Aorta (tissue), 5 donors: ENCODE measurements around the gene SLC22A31. TPM values are rescaled to one million over a fixed set of nuclear protein-coding genes. Genes with fewer than 3 reads are reported as not detected.
A peak's percentile ranks its signal among the peaks of the same experiment; 100 is the strongest.

Source experiments
- ATAC-seq: fragments of 200-7000 bp; cut with Tn5 transposase; one replicate; pipeline ENCODE4 v1.9.1; 2022; ENCODE audit warnings: moderate library complexity; ENCODE audit not compliant: low FRiP score
- DNase-seq, 2 donors: peaks; one replicate each; pipeline ENCODE4 v3.0.0-alpha.2; 2020
- H3K27ac ChIP-seq, 2 donors: one replicate each; pipeline ENCODE4 v1.5.1; 2013; ENCODE audit warnings: low read length in 2 of 2, mild to moderate bottlenecking in 2 of 2, moderate library complexity in 2 of 2, control low read depth in 1 of 2, inconsistent platforms in 1 of 2, low read depth in 1 of 2
- H3K27me3 ChIP-seq, 2 donors: one replicate each; pipeline ENCODE4 v1.6.1; 2013; ENCODE audit warnings: control low read depth in 1 of 2, low read length in 1 of 2, mild to moderate bottlenecking in 1 of 2, moderate library complexity in 1 of 2; ENCODE audit not compliant: insufficient read depth in 2 of 2, control insufficient read depth in 1 of 2
- H3K36me3 ChIP-seq, 2 donors: one replicate each; pipeline ENCODE4 v1.6.1; 2013; ENCODE audit warnings: control low read depth in 1 of 2, low read length in 1 of 2, mild to moderate bottlenecking in 1 of 2; ENCODE audit not compliant: insufficient read depth in 2 of 2, control insufficient read depth in 1 of 2
- H3K4me1 ChIP-seq, 2 donors: one replicate each; pipeline ENCODE4 v1.6.1; 2013; ENCODE audit warnings: low read length in 2 of 2, control low read depth in 1 of 2, mild to moderate bottlenecking in 1 of 2, moderate library complexity in 1 of 2; ENCODE audit not compliant: insufficient read depth in 2 of 2, control insufficient read depth in 1 of 2
- H3K4me3 ChIP-seq, 2 donors: one replicate each; pipeline ENCODE4 v1.5.1; 2013; ENCODE audit warnings: low read length in 2 of 2, control low read depth in 1 of 2, mild to moderate bottlenecking in 1 of 2
- H3K9me3 ChIP-seq: one replicate; pipeline ENCODE4 v1.6.1; 2013; ENCODE audit warnings: mild to moderate bottlenecking, low read length; ENCODE audit not compliant: control insufficient read depth
- WGBS, 2 donors: extraction: QIAGEN DNeasy Blood & Tissue Kit; methylation state at CpG; one replicate each; pipeline ENCODE4 v1.1.7; 2013; 5-methylcytosine and 5-hydroxymethylcytosine counted together
- intact Hi-C, 2 donors: fragments of 100-400 bp; cut with DNase I; formaldehyde crosslinking; loops; one replicate each; pipeline versions ENCODE4 v1.14.2 to v1.15.0; 2022
- polyA plus RNA-seq, 2 donors: library from polyadenylated mRNA; stranded (reverse); fragments of 200-250 nt; gene quantifications; one replicate each; pipeline ENCODE4 v1.2.3, GENCODE V29; 2013
- total RNA-seq, 2 donors: library from RNA; stranded (reverse); fragmentation: NEBNext Ultra II Directional; extraction: Animal tissue kit (Norgen Biotek cat#: 25700); gene quantifications; one replicate each; pipeline ENCODE4 v1.2.1, GENCODE V29; 2021
- donor health status: healthy with polysubstance abuse.
- donor health status: Bipolar disorder and iron deficiency.
- donor health status: DM: no; HTN: no; CAD: no.
- donor health status: DM: no; HTN: no; CAD: no.
- donor health status: DM: yes; HTN: yes; CAD: no.

The SLC22A31 gene
- total and polyA plus RNA-seq, 4 donors = 0.75 to 4.0 (median 2.9) TPM; not detected in 1

GRCh38 chr16:89159066-89159849, 41.1 kb downstream of the SLC22A31 start:
- DNase-seq (no peak), ATAC-seq (no peak)
- Histone ChIP-seq H3K9me3 (no peaks in the 10 kb centered on the region), H3K27ac (no peak overlapping the region), H3K4me1 (no peaks in the 10 kb centered on the region), H3K27me3 (no peaks in the 10 kb centered on the region), H3K36me3 (no peaks in the 10 kb centered on the region), H3K4me3 (no peak overlapping the region)
- intact Hi-C loops = no loop called here
- 85% methylated on average over 48 of the region's 48 CpGs for WGBS, 2 donors

DNA sequence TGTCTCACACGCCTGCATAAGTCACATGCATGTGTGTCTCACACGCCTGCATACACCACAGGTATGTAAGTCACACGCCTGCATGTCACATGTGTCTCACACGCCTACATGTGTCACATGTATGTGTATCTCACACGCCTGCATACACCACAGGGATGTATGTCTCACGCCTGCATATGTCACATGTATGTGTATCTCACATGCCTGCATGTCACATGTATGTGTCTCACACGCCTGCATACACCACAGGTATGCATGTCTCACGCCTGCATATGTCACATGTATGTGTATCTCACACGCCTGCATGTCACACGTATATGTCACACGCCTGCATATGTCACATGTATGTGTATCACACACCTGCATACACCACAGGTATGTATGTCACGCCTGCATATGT, 42.6 kb downstream of the SLC22A31 start:
- no peaks in the 10 kb centered on the region for H3K27me3 ChIP-seq
- H3K27ac ChIP-seq = no peak overlapping the region
- 93 to 96% methylated on average over 12 of the region's 12 CpGs for WGBS, 2 donors
- ATAC-seq (no peak), DNase-seq (no peak)
- H3K4me3 ChIP-seq = no peak overlapping the region
- intact Hi-C loops = no loop called here
- no peaks in the 10 kb centered on the region for H3K36me3 ChIP-seq
- H3K4me1 ChIP-seq = no peaks in the 10 kb centered on the region
- H3K9me3 ChIP-seq = no peaks in the 10 kb centered on the region

DNA sequence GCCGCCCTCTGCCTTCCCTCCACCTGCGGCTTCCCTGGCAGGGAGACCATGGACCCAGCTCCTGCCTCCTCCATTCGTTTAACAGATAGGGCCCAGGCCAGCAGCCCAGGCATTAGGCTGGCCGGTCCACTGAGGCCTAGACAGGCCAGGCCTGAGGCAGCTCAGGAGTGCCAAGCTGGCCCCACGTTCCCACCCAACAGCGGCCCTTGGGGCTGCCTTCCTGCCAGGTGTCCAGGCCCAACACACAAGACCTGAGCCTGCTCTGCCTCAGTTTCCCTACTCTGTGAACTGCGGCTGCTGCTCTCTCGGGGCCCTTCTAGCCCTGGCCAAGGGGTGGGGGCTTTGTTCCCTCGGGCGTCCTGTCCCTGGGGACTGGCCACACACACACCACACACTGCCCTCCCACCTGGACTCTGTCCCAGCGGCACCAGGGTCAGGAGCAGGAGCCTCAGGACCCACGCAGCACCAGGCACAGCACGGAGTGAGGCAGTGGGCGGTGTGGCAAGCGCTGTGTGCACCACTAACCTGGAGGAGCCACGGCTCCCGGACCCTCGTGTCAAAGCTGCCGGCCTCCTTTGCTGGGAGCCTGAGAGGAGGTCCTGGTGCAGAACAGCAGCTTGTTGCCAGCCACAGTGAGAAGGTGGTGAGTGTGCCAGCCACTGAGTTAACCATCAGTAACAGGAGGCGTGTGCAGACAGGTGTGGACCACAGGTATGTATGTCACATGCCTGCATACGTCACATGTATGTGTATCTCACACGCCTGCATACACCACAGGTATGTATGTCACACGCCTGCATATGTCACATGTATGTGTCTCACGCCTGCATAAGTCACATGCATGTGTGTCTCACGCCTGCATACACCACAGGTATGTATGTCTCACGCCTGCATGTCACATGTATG, 43.3 kb downstream of the SLC22A31 start:
- Histone ChIP-seq H3K4me3 (no peak overlapping the region), H3K27me3 (no peaks in the 10 kb centered on the region), H3K9me3 (no peaks in the 10 kb centered on the region), H3K36me3 (no peaks in the 10 kb centered on the region), H3K27ac (no peak overlapping the region), H3K4me1 (no peaks in the 10 kb centered on the region)
- DNase-seq (no peak), ATAC-seq (no peak)
- intact Hi-C loops = no loop called here
- WGBS, 2 donors = 52 to 58% methylated on average over 26 of the region's 26 CpGs

DNA sequence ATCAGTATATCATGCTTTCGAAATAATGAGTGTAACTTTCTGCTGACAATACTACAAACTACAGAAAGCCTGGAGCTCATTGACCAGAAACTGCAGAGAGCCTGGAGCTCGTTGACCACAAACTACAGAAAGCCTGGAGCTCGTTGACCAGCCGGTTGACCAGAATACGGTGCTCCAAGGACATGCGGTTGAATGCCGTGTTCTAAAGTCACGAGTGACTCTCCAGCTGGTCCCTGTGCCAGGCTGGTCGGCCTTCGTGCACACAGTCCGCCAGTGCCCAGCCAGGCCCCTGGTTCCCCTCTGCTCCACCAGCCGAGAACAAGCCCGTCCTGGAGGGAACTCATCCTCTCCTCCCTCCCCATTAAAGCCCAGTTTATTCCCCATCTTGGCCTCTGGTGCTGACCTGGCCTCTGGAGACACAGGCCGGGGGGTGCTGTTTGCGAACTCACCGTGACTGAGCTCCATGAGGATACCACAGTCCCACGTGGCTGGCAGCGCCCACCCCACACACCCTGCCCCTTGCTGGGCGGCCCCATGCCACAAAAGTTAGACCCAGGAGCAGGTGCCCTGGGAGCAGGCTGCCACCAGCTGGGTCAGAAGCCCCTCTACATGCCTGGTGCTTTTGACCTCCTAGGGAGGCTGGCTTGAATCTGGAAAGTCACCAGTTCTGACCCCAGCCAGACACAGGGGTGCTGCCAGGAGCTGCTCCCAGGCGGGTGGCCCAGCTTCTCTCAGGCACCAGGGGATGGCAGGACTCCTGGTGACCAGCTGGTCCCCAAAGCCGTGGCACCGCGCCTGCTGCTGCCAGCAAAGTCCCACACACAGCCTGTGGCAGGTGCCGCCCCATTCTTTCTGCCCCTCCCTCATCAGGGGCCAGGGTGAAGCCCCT, 44.2 kb downstream of the SLC22A31 start:
- Histone ChIP-seq H3K36me3 (no peaks in the 10 kb centered on the region), H3K4me3 (no peak overlapping the region), H3K9me3 (no peaks in the 10 kb centered on the region), H3K4me1 (no peaks in the 10 kb centered on the region), H3K27me3 (no peaks in the 10 kb centered on the region), H3K27ac (no peak overlapping the region)
- DNase-seq (no peak), ATAC-seq (no peak)
- intact Hi-C loops = no loop called here
- 41 to 45% methylated on average over 24 of the region's 24 CpGs for WGBS, 2 donors

GRCh38 chr16:89155184-89155679, 45.1 kb downstream of the SLC22A31 start:
- WGBS, 2 donors = 10 to 12% methylated on average over 19 of the region's 19 CpGs
- DNase-seq (no peak), ATAC-seq (peak; percentile 57)
- no peaks in the 10 kb centered on the region for H3K27me3 ChIP-seq
- no peak overlapping the region for H3K4me3 ChIP-seq
- H3K4me1 ChIP-seq = no peaks in the 10 kb centered on the region
- intact Hi-C loops = no loop called here
- no peaks in the 10 kb centered on the region for H3K9me3 ChIP-seq
- H3K27ac ChIP-seq = no peak overlapping the region
- H3K36me3 ChIP-seq = no peaks in the 10 kb centered on the region

DNA sequence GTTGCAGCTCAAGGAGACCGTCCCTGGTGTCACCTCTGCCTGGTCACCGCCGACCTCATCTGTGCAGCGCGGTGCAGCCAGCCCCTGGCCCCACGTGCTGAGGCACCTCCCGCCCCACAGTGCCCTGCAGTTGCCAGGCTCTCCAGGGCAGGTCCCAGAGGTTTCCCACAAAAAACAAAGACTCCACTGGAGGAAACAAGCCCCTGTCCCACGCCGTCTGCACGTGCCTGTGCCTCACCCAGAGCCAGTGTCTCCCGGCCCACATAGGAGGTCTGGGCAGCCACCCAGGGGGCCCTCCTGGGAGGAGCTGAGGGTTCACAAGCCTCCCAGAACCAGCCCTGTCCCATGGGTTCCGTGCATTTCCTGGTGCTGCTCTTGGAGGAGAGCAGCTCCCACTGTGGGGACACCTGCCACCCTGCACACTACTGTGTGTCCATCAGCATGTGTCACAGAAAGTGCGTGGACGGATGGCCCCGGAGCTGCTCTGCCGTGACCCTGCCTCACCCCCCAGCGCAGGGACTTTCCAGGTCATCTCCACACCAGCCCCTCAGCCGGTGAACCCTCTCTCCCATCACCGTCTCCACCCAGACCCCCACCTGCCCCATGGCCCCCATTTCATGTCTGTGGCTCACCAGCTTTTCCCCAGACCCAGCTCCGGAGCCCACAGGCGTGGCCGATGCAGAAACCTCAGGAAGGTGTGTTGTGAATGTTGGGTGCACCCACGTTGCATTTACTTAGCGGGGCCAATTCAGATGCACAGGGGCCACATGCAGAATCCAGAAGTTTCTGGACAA, 45.8 kb downstream of the SLC22A31 start:
- Histone ChIP-seq H3K4me3 (no peak overlapping the region), H3K4me1 (no peaks in the 10 kb centered on the region), H3K9me3 (no peaks in the 10 kb centered on the region), H3K27ac (no peak overlapping the region), H3K27me3 (no peaks in the 10 kb centered on the region), H3K36me3 (no peaks in the 10 kb centered on the region)
- intact Hi-C loops = no loop called here
- ATAC-seq (peak; percentile 31), DNase-seq (no peak)
- WGBS, 2 donors = 53 to 55% methylated on average over 24 of the region's 24 CpGs

GRCh38 chr16:89153848-89154271, 46.5 kb downstream of the SLC22A31 start:
- WGBS, 2 donors = 94 to 95% methylated on average over 19 of the region's 19 CpGs
- Histone ChIP-seq H3K9me3 (no peaks in the 10 kb centered on the region), H3K4me3 (no peak overlapping the region), H3K36me3 (no peaks in the 10 kb centered on the region), H3K27ac (no peak overlapping the region), H3K4me1 (no peaks in the 10 kb centered on the region), H3K27me3 (no peaks in the 10 kb centered on the region)
- ATAC-seq (no peak), DNase-seq (no peak)
- intact Hi-C loops = no loop called here
